ENCODE results near the gene EGFR.

GRCh38 chr7:55117286-55117685, 98.5 kb downstream of the EGFR start:
- TF ChIP-seq POLR2A (IDR thresholded peaks at IDR 0.05) = no peak
- TF ChIP-seq CTCF (IDR thresholded peaks at IDR 0.05) = no peak
